Erythroblast (primary cell): Measurements from ENCODE around the gene SLC51A.

Experiments
- GATA1 ChIP-seq: IDR thresholded peaks from 2 replicates; pipeline ENCODE4 v1.6.1; 2011; ENCODE audit warnings: low read depth, mild to moderate bottlenecking, control low read depth, low read length, moderate library complexity
- POLR2A ChIP-seq: IDR thresholded peaks from 2 replicates; pipeline ENCODE4 v1.6.1; 2011; ENCODE audit warnings: mild to moderate bottlenecking, low read length

GRCh38 chr3:196189566-196190347 is 26.6 kb upstream of the SLC51A start:
- TF ChIP-seq POLR2A, result no peak
- TF ChIP-seq GATA1, result no peak
